Colonic mucosa (tissue), 4 donors: ENCODE measurements around the gene EXD3. TPM values are rescaled to one million over a fixed set of nuclear protein-coding genes. Genes with fewer than 3 reads are reported as not detected.
A peak's percentile ranks its signal among the peaks of the same experiment; 100 is the strongest.
"Not testable (repeated sequence)": the region's sequence is repeated elsewhere in the genome, so short reads cannot be mapped to it uniquely, and the experiment has no call there.

ENCODE experiments used
- DNase-seq: peaks from one replicate; pipeline ENCODE4 v3.0.0-alpha.2; 2020
- H3K27ac ChIP-seq: fragments of 200-600 bp; one replicate; pipeline ENCODE4 v1.8.0; 2021
- H3K27me3 ChIP-seq: fragments of 200-600 bp; one replicate; pipeline ENCODE4 v1.8.0; 2021
- H3K36me3 ChIP-seq: fragments of 200-600 bp; one replicate; pipeline ENCODE4 v1.8.0; 2021
- H3K4me1 ChIP-seq: fragments of 200-600 bp; one replicate; pipeline ENCODE4 v1.8.0; 2021; ENCODE audit warnings: mild to moderate bottlenecking
- H3K4me3 ChIP-seq: fragments of 200-600 bp; one replicate; pipeline ENCODE4 v1.8.0; 2021
- H3K9ac ChIP-seq, 2 donors: one replicate each; pipeline ENCODE4 v1.7.0; 2013; ENCODE audit warnings: control low read depth in 2 of 2, low read depth in 2 of 2, low read length in 2 of 2
- H3K9me3 ChIP-seq: fragments of 200-600 bp; one replicate; pipeline ENCODE4 v1.8.0; 2021
- CTCF ChIP-seq: fragments of 200-600 bp; IDR thresholded peaks from one replicate; pipeline ENCODE4 v1.8.0; 2022; ENCODE audit warnings: antibody characterized with exemption, mild to moderate bottlenecking
- intact Hi-C: fragments of 100-400 bp; cut with DNase I; formaldehyde crosslinking; loops from one replicate; pipeline ENCODE4 v1.14.1; 2022
- microRNA-seq: library from miRNA; unstranded; fragments of <30 nt; microRNA quantifications from one replicate; pipeline ENCODE4, GENCODE V29; 2019
- total RNA-seq, 2 donors: library from RNA; stranded (reverse); fragmentation: NEBNext Ultra II Directional in 1 of 2; extraction: Animal tissue kit (Norgen Biotek cat#: 25700) in 1 of 2; gene quantifications; one replicate each; pipeline ENCODE4 v1.2.1, GENCODE V29; 2021
- donor health status: healthy.
- donor health status: DM: no; HTN: no; CAD: no.
- donor health status: DM: no; HTN: no; CAD: no.

Gene EXD3
- total RNA-seq, 2 donors from 2014 or later = 34.9 to 36.4 TPM

DNA sequence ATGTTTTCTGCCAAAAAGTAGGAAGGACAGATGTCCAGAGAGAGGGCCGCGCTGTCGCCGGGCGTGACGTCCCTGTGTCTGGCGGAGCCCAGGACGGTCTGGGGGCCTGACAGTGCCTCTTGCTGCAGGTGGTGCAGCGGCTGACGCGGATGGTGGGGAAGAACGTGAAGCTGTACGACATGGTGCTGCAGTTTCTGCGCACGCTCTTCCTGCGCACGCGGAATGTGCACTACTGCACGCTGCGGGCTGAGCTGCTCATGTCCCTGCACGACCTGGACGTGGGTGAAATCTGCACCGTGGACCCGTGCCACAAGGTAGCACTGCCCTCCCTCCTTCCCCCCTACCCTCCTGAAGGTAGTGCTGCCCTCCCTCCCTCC is 160.1 kb downstream of the EXD3 start:
- TF ChIP-seq CTCF = no peak
- DNase-seq = no peak
- intact Hi-C loops = no loop called here
- no peaks in the 10 kb centered on the region for H3K4me1 ChIP-seq
- H3K27me3 ChIP-seq = no peaks in the 10 kb centered on the region
- H3K27ac ChIP-seq = no peak overlapping the region
- no peak overlapping the region for H3K9ac ChIP-seq
- H3K4me3 ChIP-seq = no peak overlapping the region
- H3K36me3 ChIP-seq = peaks cover 14% of the 10 kb centered on the region
- no peaks in the 10 kb centered on the region for H3K9me3 ChIP-seq

- H3K4me3 ChIP-seq, H3K27ac ChIP-seq, H3K4me1 ChIP-seq, H3K9me3 ChIP-seq, intact Hi-C loops, DNase-seq, H3K27me3 ChIP-seq, H3K9ac ChIP-seq: not testable (repeated sequence)
- H3K36me3 ChIP-seq = peaks cover 14% of the 10 kb centered on the region
- TF ChIP-seq CTCF = peak; percentile 44
Measured at GRCh38 chr9:137262173-137262908, 160.6 kb downstream of the EXD3 start.

Small RNAs within 50 kb of the gene (microRNA-seq; reads per million reads assigned to microRNA genes)
- 1.7 reads per million for gene MIR7114

Other genes starting within 250 kb of the EXD3 start
- 10 to 100 TPM; 33.8 to 67.8 TPM for gene ANAPC2, start 234.6 kb downstream of the EXD3 start, total RNA-seq
- gene SSNA1, start 234.5 kb downstream of the EXD3 start, total RNA-seq = 100 to 1,000 TPM in 1 of 2 donors, 10 to 100 TPM in 1; 60.0 to 100 TPM
- gene TPRN, start 222.4 kb downstream of the EXD3 start, total RNA-seq = 100 to 1,000 TPM in 1 of 2 donors, 10 to 100 TPM in 1; 83.1 to 124 TPM
- gene TMEM203, start 217.5 kb downstream of the EXD3 start, total RNA-seq = 10 to 100 TPM; 35.7 to 43.5 TPM
- gene NDOR1, start 217.5 kb downstream of the EXD3 start, total RNA-seq = 10 to 100 TPM; 11.7 to 36.9 TPM
- 1 to 10 TPM; 6.5 to 9.3 TPM for gene RNF208, start 200.9 kb downstream of the EXD3 start, total RNA-seq
- under 1 TPM in 1 of 2 donors, not detected in 1; 0.64 TPM for gene CYSRT1, start 198.0 kb downstream of the EXD3 start, total RNA-seq
- not detected for gene RNF224, start 195.7 kb downstream of the EXD3 start, total RNA-seq
- not detected for gene SLC34A3, start 192.3 kb downstream of the EXD3 start, total RNA-seq
- gene TUBB4B, start 181.9 kb downstream of the EXD3 start, total RNA-seq = 100 to 1,000 TPM; 303 to 779 TPM
- not detected for gene STPG3, start 171.9 kb downstream of the EXD3 start, total RNA-seq
- 10 to 100 TPM; 62.1 to 87.1 TPM for gene NELFB, start 167.8 kb downstream of the EXD3 start, total RNA-seq
- 10 to 100 TPM; 57.1 to 63.9 TPM for gene TOR4A, start 145.4 kb downstream of the EXD3 start, total RNA-seq
- 100 to 1,000 TPM; 120 to 178 TPM for gene NRARP, start 120.9 kb downstream of the EXD3 start, total RNA-seq
- 10 to 100 TPM; 27.5 to 29.3 TPM for gene NOXA1, start 231 bp upstream of the EXD3 start, total RNA-seq
- 10 to 100 TPM; 48.3 to 72.0 TPM for gene ENTPD8, start 18.2 kb upstream of the EXD3 start, total RNA-seq
- 10 to 100 TPM; 33.7 to 47.8 TPM for gene NSMF, start 36.2 kb upstream of the EXD3 start, total RNA-seq
- 1 to 10 TPM; 6.1 to 7.1 TPM for gene PNPLA7, start 127.2 kb upstream of the EXD3 start, total RNA-seq
- gene MRPL41, start 128.7 kb upstream of the EXD3 start, total RNA-seq = 100 to 1,000 TPM in 1 of 2 donors, 10 to 100 TPM in 1; 94.4 to 146 TPM
- 10 to 100 TPM; 15.6 to 30.6 TPM for gene DPH7, start 155.8 kb upstream of the EXD3 start, total RNA-seq
- 10 to 100 TPM; 14.4 to 36.0 TPM for gene ZMYND19, start 167.3 kb upstream of the EXD3 start, total RNA-seq
- 10 to 100 TPM; 69.1 to 97.2 TPM for gene ARRDC1, start 182.5 kb upstream of the EXD3 start, total RNA-seq
- gene EHMT1, start 195.8 kb upstream of the EXD3 start, total RNA-seq = 10 to 100 TPM; 56.2 to 97.9 TPM